Endothelial cell of umbilical vein (primary cell): Measurements from ENCODE around the gene BTBD17. TPM values are rescaled to one million over a fixed set of nuclear protein-coding genes. Genes with fewer than 3 reads are reported as not detected.

Experiments used
- BruUV-seq: library from RNA; stranded (reverse); fragments of 400-500 nt; replicated peaks from 2 replicates; lab custom pipeline; 2021; lab: Mats Ljungman, UMichigan
- CTCF ChIA-PET: fragments of 300-600, 350-600 bp; sonication (Branson Sonifier 250); formaldehyde crosslinking; loops from one replicate; lab custom pipeline; 2021; ENCODE audit warnings: antibody characterized with exemption, inconsistent platforms; lab: Charles Lee
- POLR2A ChIA-PET: fragments of 300-600, 350-600 bp; sonication (Branson Sonifier 250); formaldehyde crosslinking; loops from one replicate; lab custom pipeline; 2021; ENCODE audit warnings: antibody characterized with exemption, inconsistent platforms; lab: Charles Lee
- DNase-seq: peaks from one replicate; pipeline ENCODE4 v3.0.0-alpha.2; 2011; ENCODE audit warnings: low read depth, low spot score
- FAIRE-seq: peaks from 2 replicates; lab custom pipeline; 2011; peaks lifted over from hg19 to GRCh38; lab: Jason Lieb, UNC
- H2AFZ ChIP-seq: 2 replicates; pipeline ENCODE4 v1.6.0; 2012; ENCODE audit warnings: low read depth, low read length, control low read depth, inconsistent platforms
- H3K27ac ChIP-seq: 2 replicates; pipeline ENCODE4 v1.5.1; 2011; ENCODE audit warnings: low read depth, mild to moderate bottlenecking, control low read depth, low read length, moderate library complexity; ENCODE audit not compliant: insufficient read depth
- H3K27me3 ChIP-seq, 2 experiments: 2 replicates each; pipeline versions ENCODE4 v1.6.0 to v1.6.1; 2011; ENCODE audit warnings: low read length in 2 of 2, mixed read lengths in 1 of 2; ENCODE audit not compliant: control insufficient read depth in 2 of 2, insufficient read depth in 2 of 2
- H3K36me3 ChIP-seq, 2 experiments: 2 replicates in 1 of 2; 3 replicates in 1 of 2; pipeline ENCODE4 v1.5.1; 2011; ENCODE audit warnings: low read length in 2 of 2, mild to moderate bottlenecking in 1 of 2, moderate library complexity in 1 of 2; ENCODE audit not compliant: control insufficient read depth in 2 of 2, insufficient read depth in 2 of 2; ENCODE audit errors: extremely low read depth in 1 of 2
- H3K4me1 ChIP-seq: 3 replicates; pipeline ENCODE4 v1.5.1; 2011; ENCODE audit warnings: mild to moderate bottlenecking, low read length; ENCODE audit not compliant: control insufficient read depth, insufficient read depth; ENCODE audit errors: extremely low read depth
- H3K4me2 ChIP-seq: 2 replicates; pipeline ENCODE4 v1.6.1; 2011; ENCODE audit warnings: low read length, control low read depth, mixed read lengths; ENCODE audit not compliant: insufficient read depth
- H3K4me3 ChIP-seq, 3 experiments: fragments of 200-600 bp in 1 of 3; sonication (generic), shearing (Covaris generic) in 1 of 3; replicated peaks in 1 of 3; 2 replicates each; pipeline ENCODE4 v1.5.1; 2011 to 2016; ENCODE audit warnings: control low read depth in 3 of 3, low read length in 3 of 3, mild to moderate bottlenecking in 2 of 3, inconsistent platforms in 1 of 3, low read depth in 1 of 3, moderate library complexity in 1 of 3; ENCODE audit not compliant: insufficient read depth in 1 of 3
- H3K79me2 ChIP-seq: 2 replicates; pipeline ENCODE4 v1.6.0; 2012; ENCODE audit warnings: low read length, inconsistent platforms; ENCODE audit not compliant: control insufficient read depth, insufficient read depth
- H3K9ac ChIP-seq: replicated peaks from 2 replicates; pipeline ENCODE3; 2011; ENCODE audit warnings: low read length, control low read depth; ENCODE audit not compliant: insufficient read depth; ENCODE audit errors: extremely low read depth
- H3K9me1 ChIP-seq: replicated peaks from 3 replicates; pipeline ENCODE4 v1.6.0; 2011; ENCODE audit warnings: mild to moderate bottlenecking, low read length; ENCODE audit not compliant: control insufficient read depth, insufficient read depth; ENCODE audit errors: extremely low read depth
- H3K9me3 ChIP-seq: replicated peaks from 2 replicates; pipeline ENCODE4 v1.5.1; 2012; ENCODE audit warnings: low read length, inconsistent platforms; ENCODE audit not compliant: control insufficient read depth, insufficient read depth
- H4K20me1 ChIP-seq: replicated peaks from 2 replicates; pipeline ENCODE3; 2011; ENCODE audit warnings: mild to moderate bottlenecking, low read length; ENCODE audit not compliant: control insufficient read depth, insufficient read depth; ENCODE audit errors: extremely low read depth
- EZH2 ChIP-seq: IDR thresholded peaks from 2 replicates; pipeline ENCODE4 v1.6.1; 2012; ENCODE audit warnings: borderline replicate concordance, low read depth, mild to moderate bottlenecking, moderate library complexity, low read length, inconsistent platforms; ENCODE audit not compliant: severe bottlenecking
- FOS ChIP-seq: IDR thresholded peaks from 2 replicates; pipeline ENCODE4 v1.6.1; 2011; ENCODE audit warnings: mild to moderate bottlenecking, low read length, moderate library complexity, borderline replicate concordance; ENCODE audit not compliant: insufficient read depth
- GATA2 ChIP-seq: IDR thresholded peaks from 2 replicates; pipeline ENCODE4 v1.7.0; 2011; ENCODE audit warnings: low read depth, mild to moderate bottlenecking, moderate library complexity, mixed read lengths, low read length; ENCODE audit not compliant: insufficient read length, insufficient read depth
- JUN ChIP-seq: IDR thresholded peaks from 2 replicates; pipeline ENCODE4 v1.6.1; 2011; ENCODE audit warnings: borderline replicate concordance, low read depth; ENCODE audit not compliant: insufficient read length, insufficient read depth
- MYC ChIP-seq: IDR thresholded peaks from one replicate; pipeline ENCODE4 v1.6.1; 2011; ENCODE audit warnings: mild to moderate bottlenecking, low read depth, low read length
- dilution Hi-C: fragments of 300-500 bp; cut with MboI; formaldehyde crosslinking; loops from one replicate; pipeline ENCODE4 v1.15.0; 2019; ENCODE audit warnings: low sequenced_read_pairs; ENCODE audit not compliant: extremely low pct_ligation_motif_present
- intact Hi-C: fragments of 100-400 bp; cut with micrococcal nuclease; formaldehyde crosslinking; loops from one replicate; pipeline ENCODE4 v1.10.0; 2022
- polyA plus RNA-seq, 4 experiments: library from polyadenylated mRNA; depleted of rRNA in 3 of 4; stranded (reverse) in 3 of 4; unstranded in 1 of 4; fragments of >200 nt; gene quantifications; 2 replicates each; pipeline versions ENCODE4 v1.2.1 to v1.2.3, GENCODE V29; 2011 to 2012; ENCODE audit warnings: missing spikeins in 1 of 4
- total RNA-seq: library from RNA; stranded (reverse); gene quantifications from 2 replicates; pipeline ENCODE4 v1.2.3, GENCODE V29; 2021
- TF ChIP-seq, protein P1 (sequence below): IDR thresholded peaks from 2 replicates; pipeline ENCODE4 v1.6.1; 2011; ENCODE audit not compliant: insufficient read depth, insufficient read length
- TF ChIP-seq, protein P2 (sequence below), 2 donors: IDR thresholded peaks; 1 replicate in 1 of 2; 2 replicates in 1 of 2; pipeline ENCODE4 v1.5.1; 2011; ENCODE audit warnings: low read length in 2 of 2, mild to moderate bottlenecking in 2 of 2, moderate library complexity in 2 of 2, control low read depth in 1 of 2, inconsistent platforms in 1 of 2, low read depth in 1 of 2; ENCODE audit not compliant: insufficient read depth in 1 of 2; ENCODE audit errors: extremely low read depth in 1 of 2

The BTBD17 gene
- total and polyA plus RNA-seq, 2 donors (not counting 3 experiments of a cell fraction or from before 2014, with no cell fraction given) = not detected

DNA sequence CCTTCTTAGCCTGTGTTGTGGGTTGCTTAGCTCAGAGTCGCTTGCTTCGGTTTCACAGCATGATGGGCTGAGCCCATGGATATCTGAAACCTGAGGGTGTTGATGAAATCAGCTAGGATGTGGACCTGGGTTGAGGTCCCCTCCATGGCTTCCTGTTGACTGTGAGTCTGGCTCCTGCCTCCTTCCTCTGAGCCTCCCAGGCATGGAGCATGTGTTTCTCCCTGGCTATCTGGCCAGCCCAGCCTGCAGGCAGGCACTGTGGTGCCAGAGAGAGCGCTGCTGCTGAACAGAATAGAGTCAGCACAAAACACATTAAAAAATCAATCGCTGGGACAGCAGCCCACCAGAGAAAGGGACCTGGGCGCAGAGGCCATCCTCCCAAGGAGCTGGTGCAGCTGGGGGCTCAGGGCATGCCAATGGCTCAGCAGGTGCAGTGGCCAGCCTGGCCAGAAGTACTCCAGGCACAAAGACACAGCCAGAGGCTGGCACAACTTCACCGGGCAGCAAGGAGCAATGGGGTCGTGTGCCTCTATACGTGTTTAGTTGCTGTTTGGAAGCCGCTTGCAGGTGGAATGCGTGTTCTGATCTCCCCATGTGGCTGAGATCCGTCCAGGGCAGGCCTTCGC, 42.0 kb upstream of the BTBD17 start:
- H3K36me3 ChIP-seq = no peaks in the 10 kb centered on the region
- no peaks in the 10 kb centered on the region for H4K20me1 ChIP-seq
- H3K27me3 ChIP-seq = no peaks in the 10 kb centered on the region
- intact Hi-C loops = no loop called here
- H3K9me3 ChIP-seq = no peaks in the 10 kb centered on the region
- TF ChIP-seq, protein P1, sequence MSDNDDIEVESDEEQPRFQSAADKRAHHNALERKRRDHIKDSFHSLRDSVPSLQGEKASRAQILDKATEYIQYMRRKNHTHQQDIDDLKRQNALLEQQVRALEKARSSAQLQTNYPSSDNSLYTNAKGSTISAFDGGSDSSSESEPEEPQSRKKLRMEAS = no peak
- TF ChIP-seq JUN = no peak
- TF ChIP-seq, protein P2, sequence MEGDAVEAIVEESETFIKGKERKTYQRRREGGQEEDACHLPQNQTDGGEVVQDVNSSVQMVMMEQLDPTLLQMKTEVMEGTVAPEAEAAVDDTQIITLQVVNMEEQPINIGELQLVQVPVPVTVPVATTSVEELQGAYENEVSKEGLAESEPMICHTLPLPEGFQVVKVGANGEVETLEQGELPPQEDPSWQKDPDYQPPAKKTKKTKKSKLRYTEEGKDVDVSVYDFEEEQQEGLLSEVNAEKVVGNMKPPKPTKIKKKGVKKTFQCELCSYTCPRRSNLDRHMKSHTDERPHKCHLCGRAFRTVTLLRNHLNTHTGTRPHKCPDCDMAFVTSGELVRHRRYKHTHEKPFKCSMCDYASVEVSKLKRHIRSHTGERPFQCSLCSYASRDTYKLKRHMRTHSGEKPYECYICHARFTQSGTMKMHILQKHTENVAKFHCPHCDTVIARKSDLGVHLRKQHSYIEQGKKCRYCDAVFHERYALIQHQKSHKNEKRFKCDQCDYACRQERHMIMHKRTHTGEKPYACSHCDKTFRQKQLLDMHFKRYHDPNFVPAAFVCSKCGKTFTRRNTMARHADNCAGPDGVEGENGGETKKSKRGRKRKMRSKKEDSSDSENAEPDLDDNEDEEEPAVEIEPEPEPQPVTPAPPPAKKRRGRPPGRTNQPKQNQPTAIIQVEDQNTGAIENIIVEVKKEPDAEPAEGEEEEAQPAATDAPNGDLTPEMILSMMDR (IDR thresholded peaks at IDR 0.05; ENCODE audit: extremely low read depth in 1 of 2, insufficient read depth in 1 of 2, low read depth in 1 of 2, low read length in 2 of 2) = no peak
- TF ChIP-seq EZH2 = no peak
- TF ChIP-seq FOS = no peak
- no peak for TF ChIP-seq GATA2
- TF ChIP-seq MYC = no peak
- H3K4me3 ChIP-seq = no peak overlapping the region
- DNase-seq (no peak), FAIRE-seq (no peak)
- ChIA-PET POLR2A (no interaction called here), CTCF (no interaction called here)
- H3K27ac ChIP-seq = no peak overlapping the region
- dilution Hi-C loops = no loop called here
- no peak overlapping the region for H3K9ac ChIP-seq
- H3K4me1 ChIP-seq = no peaks in the 10 kb centered on the region
- no peaks in the 10 kb centered on the region for H3K79me2 ChIP-seq
- H3K9me1 ChIP-seq = no peaks in the 10 kb centered on the region
- H3K4me2 ChIP-seq = no peak overlapping the region
- no peak overlapping the region for H2AFZ ChIP-seq
- no TSS peak for BruUV-seq
